ENCODE data around the gene PARD3. TPM values are rescaled to one million over a fixed set of nuclear protein-coding genes. Genes with fewer than 3 reads are reported as not detected.

Gene PARD3
- total RNA-seq, 2 experiments from 2014 or later, result 0.29 to 0.94 TPM

DNA sequence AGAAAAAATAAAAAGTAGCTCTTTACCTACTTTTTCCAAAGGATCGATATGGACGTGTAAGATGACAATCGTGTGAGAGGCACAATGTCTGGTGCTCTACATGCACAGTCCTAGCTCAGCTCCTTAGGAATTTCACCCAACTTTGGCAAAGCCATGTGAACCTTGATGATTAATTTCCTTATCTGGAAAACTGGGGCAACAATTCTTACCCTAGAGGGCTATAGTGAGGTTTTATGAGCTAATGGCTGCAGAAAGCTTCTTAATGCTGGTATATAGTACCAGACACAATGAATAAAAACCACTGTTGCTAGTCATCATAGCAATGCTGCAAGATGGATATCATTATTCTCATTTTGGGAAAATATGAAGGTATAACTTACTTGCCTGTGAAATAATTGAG lies 202.7 kb downstream of the PARD3 start:
- H3K36me3 Mint-ChIP-seq, result no peaks in the 10 kb centered on the region
- no peak for ATAC-seq

DNA sequence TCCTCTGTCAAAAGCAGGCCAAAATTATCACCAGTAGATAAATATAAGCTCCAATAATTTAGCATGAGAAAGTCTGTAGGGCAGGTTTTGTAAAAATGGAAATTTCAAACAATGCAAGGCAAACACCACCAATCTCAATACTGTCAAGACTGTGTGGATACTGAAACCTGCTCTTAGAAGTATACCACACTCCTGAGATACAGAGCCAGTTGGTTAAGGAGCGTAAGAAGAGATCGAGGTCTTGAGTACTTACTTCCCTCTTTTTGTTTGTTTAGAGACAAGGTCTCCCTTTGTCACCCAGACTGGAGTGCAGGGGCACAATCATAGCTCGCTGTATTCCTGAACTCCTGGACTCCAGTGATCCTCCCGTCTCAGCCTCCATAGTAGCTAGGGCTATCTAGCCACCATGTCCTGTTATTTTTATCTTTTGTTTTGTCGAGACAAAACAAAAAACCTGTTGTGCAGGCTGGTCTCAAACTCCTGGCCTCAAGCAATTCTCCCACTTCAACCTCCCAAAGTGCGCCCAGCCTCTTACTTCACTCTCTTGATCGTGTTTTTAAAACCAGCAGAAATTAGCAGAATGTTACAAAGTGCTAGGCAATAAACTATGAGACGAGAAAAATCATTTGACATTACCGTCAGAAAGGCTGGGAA lies 205.7 kb downstream of the PARD3 start:
- no peak for DNase-seq
- H3K36me3 Mint-ChIP-seq, result no peaks in the 10 kb centered on the region
- CTCF ChIA-PET, result no interaction called here

More for the DNA sequence above, 202.7 kb downstream of the PARD3 start:
- Mint-ChIP-seq H3K9me3 (ENCODE audit: low read depth) (no peaks in the 10 kb centered on the region), H3K27me3 (no peaks in the 10 kb centered on the region), H3K4me3 (no peak overlapping the region), H3K27ac (no peak overlapping the region), H3K4me1 (no peaks in the 10 kb centered on the region)
- CTCF ChIA-PET, result no interaction called here
- DNase-seq, result no peak

DNA sequence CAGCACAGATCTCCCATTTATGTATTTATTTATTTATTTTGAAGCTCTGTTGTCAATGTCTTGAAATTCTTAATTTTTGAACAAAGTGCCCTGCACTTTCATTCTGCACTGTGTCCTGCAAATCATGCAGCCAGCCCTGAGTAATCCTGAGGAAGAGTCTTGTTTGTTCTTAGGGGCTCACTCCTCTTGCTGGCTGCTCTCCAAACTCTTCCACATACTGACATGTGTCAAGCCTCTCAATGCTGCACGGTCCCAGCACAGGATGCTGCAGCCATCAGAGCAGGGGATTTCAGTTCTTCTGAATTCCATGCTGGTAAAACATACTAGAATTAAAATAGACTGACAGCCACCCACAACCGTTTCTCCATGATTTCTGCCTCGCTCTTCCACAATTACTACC lies 207.2 kb downstream of the PARD3 start:
- Mint-ChIP-seq H3K36me3 (no peaks in the 10 kb centered on the region), H3K4me1 (no peaks in the 10 kb centered on the region), H3K9me3 (ENCODE audit: low read depth) (no peaks in the 10 kb centered on the region), H3K27ac (no peak overlapping the region), H3K27me3 (no peaks in the 10 kb centered on the region), H3K4me3 (no peak overlapping the region)
- ATAC-seq (no peak), DNase-seq (no peak)
- CTCF ChIA-PET, result no interaction called here

More for the DNA sequence above, 205.7 kb downstream of the PARD3 start:
- Mint-ChIP-seq H3K27ac (no peak overlapping the region), H3K4me1 (no peaks in the 10 kb centered on the region), H3K9me3 (ENCODE audit: low read depth) (no peaks in the 10 kb centered on the region), H3K27me3 (no peaks in the 10 kb centered on the region), H3K4me3 (no peak overlapping the region)
- no peak for ATAC-seq

DNA sequence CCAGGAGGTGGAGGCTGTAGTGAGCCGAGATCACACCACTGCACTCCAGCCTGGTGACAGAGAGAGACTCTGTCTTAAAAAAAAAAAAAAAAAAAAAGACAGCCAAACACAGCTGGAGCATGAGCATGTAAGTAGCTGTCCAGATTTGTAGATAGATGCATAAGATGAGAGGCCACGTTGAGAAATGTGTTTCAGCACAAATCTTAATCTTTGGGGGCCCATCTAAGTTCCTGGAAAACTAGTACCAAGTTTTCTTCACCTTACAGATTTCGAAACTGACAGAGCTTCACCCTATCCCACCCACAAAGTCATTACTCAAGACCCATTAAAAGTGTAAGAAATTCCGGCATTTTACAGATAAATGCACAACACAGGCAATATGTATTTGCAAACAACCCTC lies 208.2 kb downstream of the PARD3 start:
- ATAC-seq (no peak), DNase-seq (no peak)
- CTCF ChIA-PET, result interaction anchor here (0.6 kb wide), 1 partner anchor 9 kb away, joined by 3 read pairs; no protein-coding TSS in a partner anchor
- Mint-ChIP-seq H3K27me3 (no peaks in the 10 kb centered on the region), H3K4me1 (no peaks in the 10 kb centered on the region), H3K36me3 (no peaks in the 10 kb centered on the region), H3K4me3 (no peak overlapping the region), H3K27ac (no peak overlapping the region), H3K9me3 (ENCODE audit: low read depth) (no peaks in the 10 kb centered on the region)

DNA sequence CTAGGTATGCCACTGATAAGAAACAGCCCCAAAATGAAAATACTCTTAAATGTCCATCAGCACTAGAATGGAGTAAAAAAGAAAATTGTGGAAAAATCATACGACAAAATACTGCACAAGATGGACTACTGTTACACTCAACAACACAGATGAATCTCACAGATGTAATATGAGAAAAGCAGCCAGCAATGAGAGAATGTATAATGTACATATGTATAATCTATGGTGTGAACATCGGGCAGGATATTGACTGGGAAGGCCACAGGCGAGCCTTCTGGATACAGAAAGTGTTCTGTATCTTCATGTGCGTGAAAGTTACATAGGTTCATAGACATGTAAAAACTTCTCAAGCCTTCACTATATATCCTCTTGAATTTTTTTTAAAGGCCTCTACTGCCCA lies 212.6 kb downstream of the PARD3 start:
- no peak for ATAC-seq
- DNase-seq, result no peak
- H3K36me3 Mint-ChIP-seq, result no peaks in the 10 kb centered on the region
- no peak overlapping the region for H3K4me3 Mint-ChIP-seq
- H3K9me3 Mint-ChIP-seq (ENCODE audit: low read depth), result no peaks in the 10 kb centered on the region
- CTCF ChIA-PET, result no interaction called here
- H3K27me3 Mint-ChIP-seq, result no peaks in the 10 kb centered on the region
- no peaks in the 10 kb centered on the region for H3K4me1 Mint-ChIP-seq
- no peak overlapping the region for H3K27ac Mint-ChIP-seq

DNA sequence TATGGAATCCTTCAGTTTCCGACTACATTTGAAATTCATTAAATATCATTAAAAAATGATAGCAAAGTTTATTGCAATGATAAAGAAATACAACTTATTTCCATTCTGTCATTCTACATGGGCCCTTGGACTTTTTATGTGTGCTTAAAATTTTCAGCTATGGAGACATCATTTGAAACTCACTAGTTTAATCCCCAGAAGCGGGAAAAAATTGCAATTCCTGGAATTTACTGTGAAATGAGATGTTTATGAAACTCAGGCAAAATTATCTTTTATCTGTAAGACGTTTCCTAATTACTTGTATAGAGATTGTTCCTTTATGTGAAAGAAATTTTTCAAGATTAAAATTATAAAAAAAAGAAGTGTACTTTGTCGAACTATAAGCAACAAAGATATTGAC lies 213.4 kb downstream of the PARD3 start:
- H3K36me3 Mint-ChIP-seq, result no peaks in the 10 kb centered on the region
- no peaks in the 10 kb centered on the region for H3K27me3 Mint-ChIP-seq
- ATAC-seq (no peak), DNase-seq (no peak)
- H3K27ac Mint-ChIP-seq, result no peak overlapping the region
- H3K4me1 Mint-ChIP-seq, result no peaks in the 10 kb centered on the region
- no peak overlapping the region for H3K4me3 Mint-ChIP-seq
- H3K9me3 Mint-ChIP-seq (ENCODE audit: low read depth), result no peaks in the 10 kb centered on the region
- CTCF ChIA-PET, result no interaction called here

DNA sequence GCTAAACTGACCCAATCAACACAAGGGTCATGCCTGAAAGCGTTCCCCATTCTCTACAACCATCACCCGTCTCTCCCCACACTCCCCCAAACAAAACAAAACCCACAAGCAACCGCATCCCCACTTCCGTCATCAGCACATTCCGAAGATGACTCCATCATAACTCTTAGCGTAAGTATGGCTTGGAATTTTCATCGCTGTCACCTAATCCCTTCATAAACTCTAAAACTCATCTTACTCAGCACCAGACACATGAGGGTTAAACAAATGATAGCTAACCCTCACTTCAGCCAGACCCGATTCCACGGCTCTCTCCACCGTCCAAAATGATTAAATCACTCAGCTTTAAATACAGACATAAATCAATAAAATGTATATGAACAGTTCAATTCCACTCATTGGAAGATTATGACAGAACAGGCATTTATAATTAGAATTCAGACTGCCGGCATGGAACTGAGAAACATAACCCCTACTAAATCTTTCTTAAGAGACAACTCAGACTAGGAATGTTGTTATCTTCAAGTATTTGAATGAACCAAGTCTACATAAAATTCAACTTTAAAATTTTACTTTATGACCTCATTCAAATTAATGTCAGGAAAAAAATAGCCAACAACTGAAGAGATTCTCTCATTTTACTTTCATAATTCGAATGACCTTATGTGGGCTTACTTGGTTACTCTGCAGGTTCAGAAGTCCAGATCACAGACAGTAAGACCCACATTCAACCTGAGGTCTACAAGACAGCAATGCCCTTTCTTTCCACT lies 215.9 kb downstream of the PARD3 start:
- Mint-ChIP-seq H3K27me3 (peaks cover 2% of the 10 kb centered on the region), H3K4me1 (no peaks in the 10 kb centered on the region), H3K4me3 (no peak overlapping the region), H3K36me3 (no peaks in the 10 kb centered on the region), H3K27ac (no peak overlapping the region), H3K9me3 (ENCODE audit: low read depth) (no peaks in the 10 kb centered on the region)
- ATAC-seq, result no peak
- no peak for DNase-seq
- CTCF ChIA-PET, result no interaction called here

DNA sequence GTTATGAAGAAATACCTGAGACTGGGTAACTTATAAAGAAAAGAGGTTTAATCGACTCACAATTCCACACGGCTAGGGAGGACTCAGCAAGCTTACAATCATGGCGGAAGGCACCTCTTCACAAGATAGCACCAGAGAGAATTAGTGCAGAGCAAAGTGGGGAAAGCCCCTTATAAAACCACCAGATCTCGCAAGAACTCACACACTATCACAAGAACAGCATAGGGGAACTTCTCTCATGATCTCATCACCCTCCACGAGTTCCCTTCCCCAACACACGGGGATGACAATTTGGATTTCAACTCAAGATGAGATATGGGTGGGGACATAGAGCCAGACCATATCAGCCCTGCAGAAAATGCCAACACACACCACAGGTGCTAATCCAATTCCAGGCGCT lies 218.7 kb downstream of the PARD3 start:
- no peaks in the 10 kb centered on the region for H3K9me3 Mint-ChIP-seq (ENCODE audit: low read depth)
- H3K4me3 Mint-ChIP-seq, result no peak overlapping the region
- ATAC-seq (no peak), DNase-seq (no peak)
- H3K27ac Mint-ChIP-seq, result no peak overlapping the region
- H3K36me3 Mint-ChIP-seq, result no peaks in the 10 kb centered on the region
- CTCF ChIA-PET, result no interaction called here
- H3K27me3 Mint-ChIP-seq, result peaks cover 2% of the 10 kb centered on the region
- no peaks in the 10 kb centered on the region for H3K4me1 Mint-ChIP-seq

DNA sequence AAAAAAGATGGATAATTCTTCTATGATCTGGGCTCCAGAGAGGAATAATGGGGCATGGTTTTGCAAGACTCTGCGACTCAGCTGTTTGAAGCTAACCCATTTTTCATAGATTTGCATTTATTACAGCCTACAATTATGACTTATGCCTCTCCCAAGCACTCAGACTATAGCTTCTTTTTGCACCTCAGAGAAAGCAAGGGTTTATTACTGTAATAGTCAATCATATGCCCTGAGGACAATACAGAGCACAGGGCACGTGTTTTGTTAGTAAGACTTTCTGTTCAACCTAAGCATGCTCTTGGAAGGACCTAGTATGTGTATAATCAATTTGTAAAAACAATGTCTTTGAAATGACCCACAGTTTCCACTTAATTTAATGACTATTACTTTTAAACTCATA lies 221.2 kb downstream of the PARD3 start:
- peaks cover 2% of the 10 kb centered on the region for H3K27me3 Mint-ChIP-seq
- H3K4me3 Mint-ChIP-seq, result no peak overlapping the region
- H3K36me3 Mint-ChIP-seq, result no peaks in the 10 kb centered on the region
- CTCF ChIA-PET, result no interaction called here
- no peaks in the 10 kb centered on the region for H3K4me1 Mint-ChIP-seq
- no peak overlapping the region for H3K27ac Mint-ChIP-seq
- no peaks in the 10 kb centered on the region for H3K9me3 Mint-ChIP-seq (ENCODE audit: low read depth)
- no peak for DNase-seq
- no peak for ATAC-seq

DNA sequence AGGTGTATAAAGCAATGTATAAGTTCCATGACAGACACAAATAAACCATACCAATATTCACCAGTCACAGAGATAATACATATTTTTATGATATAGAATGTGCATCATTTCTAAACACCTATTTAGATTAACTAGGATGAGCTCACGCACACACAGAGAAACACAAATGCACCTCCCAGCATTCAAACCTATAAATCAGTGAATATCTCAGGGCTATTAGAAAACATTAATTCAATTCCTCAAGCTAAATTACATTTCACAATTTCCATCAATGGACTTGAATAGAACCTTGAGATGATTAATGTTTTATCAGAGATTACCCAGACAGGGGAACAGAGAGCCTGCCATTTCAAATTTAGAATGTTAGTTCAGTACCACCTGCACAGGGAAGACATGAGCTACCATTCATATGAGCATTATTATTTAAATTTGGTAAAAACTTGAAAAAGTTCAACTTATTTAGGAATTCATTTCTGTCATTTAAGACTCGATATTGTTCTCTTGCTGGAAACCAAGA lies 221.7 kb downstream of the PARD3 start:
- ATAC-seq (no peak), DNase-seq (no peak)
- CTCF ChIA-PET, result no interaction called here
- no peak overlapping the region for H3K4me3 Mint-ChIP-seq
- H3K27me3 Mint-ChIP-seq, result peaks cover 2% of the 10 kb centered on the region
- H3K9me3 Mint-ChIP-seq (ENCODE audit: low read depth), result no peaks in the 10 kb centered on the region
- H3K27ac Mint-ChIP-seq, result no peak overlapping the region
- H3K36me3 Mint-ChIP-seq, result no peaks in the 10 kb centered on the region
- H3K4me1 Mint-ChIP-seq, result no peaks in the 10 kb centered on the region

DNA sequence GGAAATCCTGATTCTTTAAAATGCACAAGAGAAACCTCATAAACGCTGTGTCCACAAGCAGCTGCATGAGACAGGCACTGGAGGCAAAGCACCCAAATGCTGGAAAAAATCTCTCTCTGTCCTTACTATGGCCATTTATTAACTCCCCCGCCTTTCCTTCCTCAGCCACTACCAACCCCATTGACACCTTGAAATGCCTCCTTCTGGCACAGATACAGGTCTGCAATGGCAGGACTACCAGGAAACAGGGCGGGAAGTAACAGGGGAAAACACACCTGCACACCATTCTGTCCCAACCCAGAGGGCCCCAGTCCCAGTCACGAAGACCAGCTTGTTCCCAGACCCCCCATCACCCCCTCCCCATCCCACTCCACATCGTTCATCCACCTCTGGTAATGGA lies 224.3 kb downstream of the PARD3 start:
- Mint-ChIP-seq H3K27me3 (no peaks in the 10 kb centered on the region), H3K27ac (no peak overlapping the region), H3K4me3 (no peak overlapping the region), H3K4me1 (no peaks in the 10 kb centered on the region), H3K9me3 (ENCODE audit: low read depth) (no peaks in the 10 kb centered on the region), H3K36me3 (no peaks in the 10 kb centered on the region)
- DNase-seq, result no peak
- no peak for ATAC-seq
- CTCF ChIA-PET, result no interaction called here

DNA sequence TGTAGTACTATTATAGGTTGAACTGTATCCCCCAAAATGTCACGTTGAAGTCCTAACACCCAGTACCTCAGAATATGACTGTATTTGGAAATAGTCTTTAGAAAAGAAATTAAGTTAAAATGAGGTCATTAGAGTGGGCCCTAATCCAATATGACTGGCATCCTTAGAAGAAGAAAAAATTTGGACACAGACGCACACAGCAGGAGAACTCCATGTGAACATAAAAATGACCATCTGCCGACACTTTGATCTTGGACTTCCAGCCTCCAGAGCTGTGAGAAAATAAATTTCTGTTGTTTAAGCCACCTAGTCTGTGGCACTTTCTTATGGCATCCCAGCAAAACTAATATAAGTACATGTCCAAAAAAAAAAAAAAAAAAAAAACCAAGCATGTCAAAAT lies 225.8 kb downstream of the PARD3 start:
- CTCF ChIA-PET, result no interaction called here
- Mint-ChIP-seq H3K9me3 (ENCODE audit: low read depth) (no peaks in the 10 kb centered on the region), H3K27ac (no peak overlapping the region), H3K4me1 (no peaks in the 10 kb centered on the region), H3K36me3 (no peaks in the 10 kb centered on the region), H3K27me3 (no peaks in the 10 kb centered on the region), H3K4me3 (no peak overlapping the region)
- DNase-seq (no peak), ATAC-seq (no peak)

DNA sequence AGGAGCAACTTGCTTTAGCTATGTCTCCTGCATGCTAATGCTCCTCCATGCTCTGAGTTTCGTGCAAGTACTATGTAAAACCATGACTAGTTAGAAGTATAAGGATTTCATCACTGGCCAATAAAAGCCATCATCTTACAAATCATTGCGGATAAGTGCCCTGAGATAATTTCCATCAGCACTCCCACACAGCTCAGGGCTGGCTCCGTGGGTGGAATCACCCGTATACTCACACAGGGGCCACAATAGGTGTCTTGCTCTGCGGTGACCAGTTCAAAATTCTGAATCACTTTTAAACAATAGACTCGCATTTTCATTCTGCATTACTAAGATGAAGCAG lies 227.4 kb downstream of the PARD3 start:
- no peaks in the 10 kb centered on the region for H3K9me3 Mint-ChIP-seq (ENCODE audit: low read depth)
- H3K36me3 Mint-ChIP-seq, result no peaks in the 10 kb centered on the region
- H3K27me3 Mint-ChIP-seq, result no peaks in the 10 kb centered on the region
- H3K27ac Mint-ChIP-seq, result no peak overlapping the region
- no peaks in the 10 kb centered on the region for H3K4me1 Mint-ChIP-seq
- H3K4me3 Mint-ChIP-seq, result no peak overlapping the region
- CTCF ChIA-PET, result no interaction called here
- no peak for ATAC-seq
- DNase-seq, result no peak

DNA sequence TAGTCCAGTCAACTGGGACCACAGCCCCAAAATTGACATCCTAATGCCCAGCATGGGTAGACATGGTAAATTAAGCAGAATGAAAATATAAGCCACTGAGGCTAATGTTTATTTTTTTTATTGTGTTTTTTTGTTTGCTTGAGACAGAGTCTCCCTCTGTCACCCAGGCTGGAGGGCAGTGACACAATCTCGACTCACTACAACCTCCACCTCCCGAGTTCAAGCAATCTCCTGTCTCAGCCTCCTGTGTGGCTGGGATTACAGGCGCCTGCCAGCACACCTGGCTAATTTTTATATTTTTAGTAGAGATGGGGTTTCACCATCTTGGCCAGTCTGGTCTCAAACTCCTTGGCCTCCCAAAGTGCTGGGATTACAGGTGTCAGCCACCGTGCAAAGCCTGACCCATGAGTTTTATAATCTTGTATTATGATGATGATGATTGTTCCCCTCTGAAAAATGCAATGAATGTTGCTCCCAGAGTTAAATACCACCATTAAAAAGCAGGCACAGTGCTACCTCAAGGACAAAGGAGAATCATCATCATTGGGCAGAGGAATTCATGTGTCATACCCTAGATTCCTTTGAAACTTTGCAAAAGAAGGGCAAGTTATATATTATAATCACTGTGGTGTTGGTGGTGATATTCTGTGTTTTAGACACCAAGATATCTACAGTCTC lies 228.0 kb downstream of the PARD3 start:
- Mint-ChIP-seq H3K27me3 (no peaks in the 10 kb centered on the region), H3K36me3 (no peaks in the 10 kb centered on the region), H3K9me3 (ENCODE audit: low read depth) (no peaks in the 10 kb centered on the region), H3K4me3 (no peak overlapping the region), H3K27ac (no peak overlapping the region), H3K4me1 (no peaks in the 10 kb centered on the region)
- no peak for DNase-seq
- no peak for ATAC-seq
- CTCF ChIA-PET, result no interaction called here

Measured in activated CD8-positive, alpha-beta memory T cell treated with anti-CD3 and anti-CD28 coated beads, Interleukin-2, amount 10 ng/mL, durations not matched to agents 7 days and 5 days (primary cell).